ENCODE results near the gene PDE6D. TPM values are rescaled to one million over a fixed set of nuclear protein-coding genes. Genes with fewer than 3 reads are reported as not detected.

PDE6D gene
- total RNA-seq, 2 donors from 2014 or later, result 16.2 to 17.5 TPM

- DNase-seq (no peak), ATAC-seq (no peak)
- intact Hi-C loops (cut with DNase I, micrococcal nuclease), result no loop called here
Observed at GRCh38 chr2:231689124-231689893, 91.8 kb downstream of the PDE6D start.

DNA sequence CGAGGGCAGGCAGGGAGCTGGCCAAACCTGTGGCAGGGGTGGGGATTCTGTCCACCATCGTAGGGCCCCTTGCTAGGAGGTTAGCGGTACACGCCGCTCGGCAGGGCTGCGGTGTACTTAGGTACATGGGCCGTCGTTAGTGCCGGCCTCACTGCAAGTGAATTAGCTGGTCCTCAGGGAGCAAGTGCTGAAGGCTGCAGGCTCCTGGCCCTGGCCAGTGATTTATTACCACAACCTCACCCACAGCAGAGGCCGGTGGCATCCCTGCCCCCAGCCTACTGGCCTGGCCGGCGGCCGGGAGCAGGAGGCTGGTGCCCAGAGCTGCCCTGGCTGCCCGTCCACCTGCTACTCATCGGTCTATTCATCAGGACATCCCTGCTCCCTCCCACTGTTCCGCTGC, 92.4 kb downstream of the PDE6D start:
- no peak for DNase-seq
- intact Hi-C loops (cut with DNase I, micrococcal nuclease), result no loop called here
- no peak for ATAC-seq

GRCh38 chr2:231687961-231688360, 93.1 kb downstream of the PDE6D start:
- ATAC-seq (no peak), DNase-seq (no peak)
- intact Hi-C loops (cut with DNase I, micrococcal nuclease), result no loop called here

- intact Hi-C loops (cut with DNase I, micrococcal nuclease), result no loop called here
- DNase-seq (peak; percentile 58 to 74), ATAC-seq (peak; percentile 67)
Observed at GRCh38 chr2:231687133-231687852, 93.8 kb downstream of the PDE6D start.

DNA sequence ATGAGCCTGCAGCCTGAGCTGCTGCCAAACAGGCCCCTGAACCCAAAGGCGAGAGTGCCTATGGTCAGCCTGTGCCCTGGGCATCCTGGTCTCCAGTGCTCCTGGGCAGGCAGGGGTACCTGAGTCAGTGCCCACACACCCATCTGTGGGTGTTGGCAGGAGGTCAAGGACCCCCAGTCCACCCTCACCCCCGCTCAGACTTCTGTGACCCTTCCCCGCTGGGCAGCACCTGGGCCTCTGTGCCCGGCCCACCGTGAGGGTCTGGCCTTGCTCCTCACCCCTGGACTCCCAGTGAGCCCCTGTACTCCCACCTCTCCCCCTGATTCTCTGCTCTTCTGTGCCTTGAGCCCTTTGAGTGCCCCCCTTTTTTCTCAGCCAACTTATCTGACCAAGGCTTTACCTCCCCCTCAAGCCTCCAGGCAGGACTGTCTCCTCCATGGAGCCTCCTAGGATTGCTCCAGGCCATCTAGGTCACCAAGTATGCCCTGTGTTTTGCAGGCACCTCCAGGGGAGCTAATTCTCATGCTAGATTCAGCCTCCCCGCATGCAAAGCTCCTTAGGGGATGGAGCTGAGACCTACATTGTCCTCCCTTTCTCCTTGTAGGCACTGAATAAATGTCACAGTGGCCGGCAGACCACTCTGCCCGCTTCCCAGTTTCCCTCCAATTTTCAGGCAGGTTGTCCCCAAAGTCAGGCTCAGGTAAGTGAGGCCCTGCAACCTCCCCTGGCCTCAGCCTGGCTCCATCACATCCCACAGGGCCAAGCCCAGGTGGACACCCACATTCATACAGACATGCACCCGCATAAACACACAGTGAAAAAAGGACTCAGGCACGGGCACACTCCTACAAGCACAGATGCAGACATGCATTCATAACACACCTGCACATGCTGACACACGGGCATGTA, 94.6 kb downstream of the PDE6D start:
- ATAC-seq (no peak), DNase-seq (no peak)
- intact Hi-C loops (cut with DNase I, micrococcal nuclease), result no loop called here

DNA sequence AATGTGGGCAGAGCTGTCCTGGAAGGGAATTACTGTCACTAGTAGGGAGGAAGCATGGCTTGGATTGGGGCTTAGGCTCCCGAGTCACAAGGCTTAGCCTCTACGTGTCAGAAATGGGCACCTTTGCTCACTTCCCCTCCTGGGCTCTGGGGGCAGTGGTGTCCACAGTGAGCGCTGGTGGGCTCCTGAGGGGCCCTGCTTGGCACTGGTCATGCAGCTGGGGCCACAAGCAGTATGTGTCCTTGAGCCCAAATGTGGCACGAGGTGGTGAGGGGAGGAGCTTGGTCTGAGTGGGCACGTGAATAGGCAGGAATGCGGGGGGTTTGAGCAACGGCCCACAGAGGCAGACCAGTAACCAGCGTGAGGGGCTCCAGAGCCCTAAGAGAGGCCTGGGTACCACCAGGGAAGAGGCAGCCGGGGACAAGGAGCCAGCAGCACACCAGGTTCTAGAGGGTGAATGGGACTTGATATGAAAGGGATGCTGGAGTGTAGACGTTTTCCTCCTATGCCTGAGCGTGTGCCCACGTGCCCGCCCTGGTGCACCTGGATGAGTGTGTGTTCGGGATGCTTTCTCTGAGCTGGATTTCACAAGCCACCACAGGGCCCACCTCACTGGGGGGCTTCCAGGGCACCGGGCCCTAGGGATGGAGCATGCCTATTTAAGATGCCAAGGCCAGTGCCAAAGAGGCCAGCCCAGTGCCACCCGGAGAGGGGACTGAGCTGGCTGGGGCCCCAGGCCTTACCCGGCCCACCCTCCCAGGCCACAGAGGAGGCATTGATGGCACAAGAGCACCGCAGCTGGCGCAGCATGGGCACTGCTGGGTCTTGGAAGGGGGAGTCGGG, 95.5 kb downstream of the PDE6D start:
- ATAC-seq (no peak), DNase-seq (no peak)
- intact Hi-C loops (cut with DNase I, micrococcal nuclease), result no loop called here

- ATAC-seq, result no peak
- no peak for DNase-seq
- intact Hi-C loops (cut with DNase I, micrococcal nuclease), result no loop called here
Observed at GRCh38 chr2:231684314-231685223, 96.5 kb downstream of the PDE6D start.

GRCh38 chr2:231683292-231684235, 97.5 kb downstream of the PDE6D start:
- no peak for DNase-seq
- intact Hi-C loops (cut with DNase I, micrococcal nuclease), result no loop called here

GRCh38 chr2:231682603-231683291, 98.3 kb downstream of the PDE6D start:
- DNase-seq, result peak in 1 of 2 donors; percentile 32
- intact Hi-C loops (cut with DNase I, micrococcal nuclease), result no loop called here
- no peak for ATAC-seq

More at GRCh38 chr2:231683292-231684235, 97.5 kb downstream of the PDE6D start:
- no peak for ATAC-seq

Other genes with a start within 250 kb of the PDE6D start
- not detected for gene TEX44, start 188.4 kb downstream of the PDE6D start, total RNA-seq
- 100 to 1,000 TPM; 775 to 846 TPM for gene PTMA, start 72.8 kb downstream of the PDE6D start, total RNA-seq
- gene COPS7B, start 5.2 kb upstream of the PDE6D start, total RNA-seq, result 10 to 100 TPM; 21.7 to 28.1 TPM
- gene NPPC, start 145.1 kb upstream of the PDE6D start, total RNA-seq, result not detected
- 10 to 100 TPM; 33.5 to 35.5 TPM for gene DIS3L2, start 180.4 kb upstream of the PDE6D start, total RNA-seq

Data from left colon (tissue), 2 donors.